ENCODE results near the gene ABI3BP.

Gene ABI3BP

GRCh38 chr3:100982710-100983109 lies 10.5 kb downstream of the ABI3BP start:
- H3K4me3 ChIP-seq (ENCODE audit: low read depth, low read length): no peak overlapping the region
- no peak for TF ChIP-seq CTCF (IDR thresholded peaks at IDR 0.05; ENCODE audit: low read depth, low read length, missing control alignments)
- H3K36me3 ChIP-seq (replicated peaks): no peaks in the 10 kb centered on the region
- in situ Hi-C loops (cut with HindIII; ENCODE audit: low pct_ligation_motif_present, low sequenced_read_pairs): no loop called here
- peak; percentile 5 for DNase-seq
- H3K27me3 ChIP-seq (replicated peaks): no peaks in the 10 kb centered on the region
- H3K27ac ChIP-seq: no peak overlapping the region

DNA sequence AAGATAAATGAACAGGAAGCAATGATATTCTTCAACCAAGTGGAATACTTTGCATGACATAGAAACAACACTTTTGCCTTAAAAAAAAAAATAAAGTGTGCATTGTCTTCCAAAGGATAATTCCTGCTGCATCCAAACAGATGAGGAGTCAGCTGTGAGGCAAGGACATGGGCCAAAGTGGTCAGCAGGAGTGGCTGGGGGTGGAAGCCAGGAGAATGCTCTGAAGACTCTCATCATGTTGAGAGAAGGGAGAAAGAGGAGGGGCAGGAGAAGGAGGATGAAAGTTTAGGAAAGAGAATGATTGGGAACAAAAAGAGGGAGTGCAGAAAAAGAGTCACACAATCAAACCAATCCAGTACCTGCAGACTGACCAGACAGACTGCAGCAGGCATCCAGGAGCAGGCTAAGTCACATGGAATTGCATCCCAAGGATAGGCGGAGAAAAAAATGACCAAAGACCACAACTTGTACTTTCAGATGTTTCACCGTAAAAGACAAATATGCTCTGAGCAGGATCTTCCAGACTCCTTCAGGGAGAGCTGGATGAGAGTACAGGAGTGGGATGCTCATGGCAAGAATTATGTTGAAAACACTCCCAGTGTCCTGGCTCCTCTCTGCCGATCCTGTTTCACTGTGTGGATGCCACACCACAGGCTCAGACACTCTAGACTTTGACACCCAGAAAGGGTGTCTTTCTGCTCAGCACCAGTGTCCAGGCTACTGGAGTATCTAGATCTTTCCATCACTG lies 11.9 kb downstream of the ABI3BP start:
- in situ Hi-C loops (cut with HindIII; ENCODE audit: low pct_ligation_motif_present, low sequenced_read_pairs): no loop called here
- no peak for TF ChIP-seq CTCF (IDR thresholded peaks at IDR 0.05; ENCODE audit: low read depth, low read length, missing control alignments)
- no peak for DNase-seq
- Histone ChIP-seq H3K27ac (no peak overlapping the region), H3K4me3 (ENCODE audit: low read depth, low read length) (no peak overlapping the region), H3K27me3 (replicated peaks) (no peaks in the 10 kb centered on the region), H3K36me3 (replicated peaks) (no peaks in the 10 kb centered on the region)

GRCh38 chr3:100978011-100978659 lies 15.1 kb downstream of the ABI3BP start:
- Histone ChIP-seq H3K27ac (no peak overlapping the region), H3K27me3 (replicated peaks) (no peaks in the 10 kb centered on the region), H3K36me3 (replicated peaks) (no peaks in the 10 kb centered on the region), H3K4me3 (ENCODE audit: low read depth, low read length) (no peak overlapping the region)
- TF ChIP-seq CTCF (IDR thresholded peaks at IDR 0.05; ENCODE audit: low read depth, low read length, missing control alignments): no peak
- in situ Hi-C loops (cut with HindIII; ENCODE audit: low pct_ligation_motif_present, low sequenced_read_pairs): no loop called here
- no peak for DNase-seq

GRCh38 chr3:100976611-100977010 lies 16.6 kb downstream of the ABI3BP start:
- no peak overlapping the region for H3K27ac ChIP-seq
- in situ Hi-C loops (cut with HindIII; ENCODE audit: low pct_ligation_motif_present, low sequenced_read_pairs): no loop called here
- H3K36me3 ChIP-seq (replicated peaks): no peaks in the 10 kb centered on the region
- no peak overlapping the region for H3K4me3 ChIP-seq (ENCODE audit: low read depth, low read length)
- H3K27me3 ChIP-seq (replicated peaks): no peaks in the 10 kb centered on the region
- DNase-seq: no peak
- no peak for TF ChIP-seq CTCF (IDR thresholded peaks at IDR 0.05; ENCODE audit: low read depth, low read length, missing control alignments)

DNA sequence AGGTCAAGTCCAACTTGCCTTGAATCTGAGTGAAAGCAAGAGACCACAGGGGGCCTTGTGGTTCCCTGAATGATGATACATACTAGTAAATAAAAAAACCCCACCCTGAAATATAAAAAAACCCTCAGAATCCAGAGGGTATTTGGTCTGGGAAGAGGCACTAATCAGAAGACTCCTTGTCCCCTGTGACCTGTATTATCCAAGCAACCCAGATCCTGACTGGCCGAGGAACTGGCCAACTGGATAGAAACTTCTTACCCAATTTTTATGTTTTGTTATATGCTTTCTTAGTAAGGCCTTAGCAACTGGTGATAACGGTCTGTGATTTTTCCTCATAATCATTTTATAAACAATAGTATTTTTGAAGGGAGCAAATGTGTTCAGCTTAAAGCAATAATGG lies 17.5 kb downstream of the ABI3BP start:
- Histone ChIP-seq H3K27ac (no peak overlapping the region), H3K4me3 (ENCODE audit: low read depth, low read length) (no peak overlapping the region), H3K36me3 (replicated peaks) (no peaks in the 10 kb centered on the region), H3K27me3 (replicated peaks) (no peaks in the 10 kb centered on the region)
- no peak for DNase-seq
- no peak for TF ChIP-seq CTCF (IDR thresholded peaks at IDR 0.05; ENCODE audit: low read depth, low read length, missing control alignments)
- in situ Hi-C loops (cut with HindIII; ENCODE audit: low pct_ligation_motif_present, low sequenced_read_pairs): no loop called here
